OCI-LY3 (cell line): Measurements from ENCODE around the gene DTHD1.

Source experiments
- EZH2phosphoT487 ChIP-seq: fragments of 200-600 bp; shearing (Covaris generic); IDR thresholded peaks from 2 replicates; pipeline ENCODE4 v1.6.1; 2018; ENCODE audit warnings: antibody characterized with exemption, mixed run types, low read depth
- TF ChIP-seq, protein P1 (sequence below): fragments of 200-600, 300-600 bp; sonication (generic); IDR thresholded peaks from 2 replicates; pipeline ENCODE4 v1.5.1; 2014; ENCODE audit warnings: antibody characterized with exemption, low read length, low read depth

DNA sequence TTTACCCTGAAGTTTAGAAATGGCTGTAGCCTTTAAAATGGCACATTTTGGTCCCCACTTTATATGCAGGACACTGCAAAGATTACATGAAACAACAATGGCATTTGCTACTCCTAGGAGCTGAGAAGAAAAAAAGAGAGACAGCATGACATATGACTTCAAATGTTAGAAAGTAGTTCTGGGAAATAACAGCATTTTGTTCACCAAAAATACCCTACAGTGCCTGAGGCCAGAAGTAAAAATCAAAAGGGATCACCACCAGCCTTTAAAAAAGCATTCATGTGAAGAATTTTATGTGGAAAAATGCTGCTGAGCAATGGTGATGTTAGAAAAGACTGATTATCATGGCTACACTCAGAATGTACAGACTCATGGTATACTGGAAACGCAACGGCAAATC, 110.0 kb downstream of the DTHD1 start:
- TF ChIP-seq, protein P1, sequence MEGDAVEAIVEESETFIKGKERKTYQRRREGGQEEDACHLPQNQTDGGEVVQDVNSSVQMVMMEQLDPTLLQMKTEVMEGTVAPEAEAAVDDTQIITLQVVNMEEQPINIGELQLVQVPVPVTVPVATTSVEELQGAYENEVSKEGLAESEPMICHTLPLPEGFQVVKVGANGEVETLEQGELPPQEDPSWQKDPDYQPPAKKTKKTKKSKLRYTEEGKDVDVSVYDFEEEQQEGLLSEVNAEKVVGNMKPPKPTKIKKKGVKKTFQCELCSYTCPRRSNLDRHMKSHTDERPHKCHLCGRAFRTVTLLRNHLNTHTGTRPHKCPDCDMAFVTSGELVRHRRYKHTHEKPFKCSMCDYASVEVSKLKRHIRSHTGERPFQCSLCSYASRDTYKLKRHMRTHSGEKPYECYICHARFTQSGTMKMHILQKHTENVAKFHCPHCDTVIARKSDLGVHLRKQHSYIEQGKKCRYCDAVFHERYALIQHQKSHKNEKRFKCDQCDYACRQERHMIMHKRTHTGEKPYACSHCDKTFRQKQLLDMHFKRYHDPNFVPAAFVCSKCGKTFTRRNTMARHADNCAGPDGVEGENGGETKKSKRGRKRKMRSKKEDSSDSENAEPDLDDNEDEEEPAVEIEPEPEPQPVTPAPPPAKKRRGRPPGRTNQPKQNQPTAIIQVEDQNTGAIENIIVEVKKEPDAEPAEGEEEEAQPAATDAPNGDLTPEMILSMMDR = no peak
- no peak for TF ChIP-seq EZH2phosphoT487
